ENCODE measurements around the gene PTGES.

Gene PTGES

DNA sequence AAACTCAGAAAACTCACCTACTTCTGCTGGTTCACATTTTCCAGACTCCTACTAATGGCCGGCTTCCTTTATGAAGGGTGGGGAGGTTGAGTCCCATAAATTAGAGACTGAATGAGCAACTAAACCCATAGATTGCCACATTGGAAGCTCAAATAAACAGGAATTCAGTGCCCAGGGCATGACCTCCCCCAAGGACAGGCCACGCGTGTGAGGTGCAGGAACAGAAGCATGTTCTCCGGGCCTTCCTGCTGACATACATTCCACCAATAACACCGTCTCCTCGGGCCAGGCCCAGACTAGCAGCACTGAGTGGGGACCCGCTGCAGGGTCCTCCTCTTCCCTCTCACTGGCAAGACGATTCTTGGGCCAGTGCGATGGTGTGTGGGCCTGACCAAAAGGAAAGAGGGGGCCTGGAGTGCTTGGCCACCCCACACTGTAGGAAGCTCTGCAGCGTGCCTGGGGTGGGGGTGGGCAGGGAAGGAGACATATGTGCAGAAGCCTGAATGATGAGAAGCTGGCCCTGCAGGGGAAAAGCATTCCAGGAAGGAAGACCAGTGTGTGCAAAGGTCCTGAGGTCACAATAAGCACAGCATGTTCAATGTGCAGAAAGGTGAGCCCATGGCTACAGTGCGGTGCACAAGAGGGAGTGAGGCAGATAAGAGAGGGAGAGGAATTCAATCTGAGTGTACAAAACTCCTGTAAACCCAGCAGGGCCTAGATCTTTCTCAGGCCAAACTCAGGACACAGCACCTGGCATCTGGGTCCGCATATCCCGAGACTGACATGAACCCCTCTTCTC lies 12.0 kb downstream of the PTGES start:
- no peak for FAIRE-seq

DNA sequence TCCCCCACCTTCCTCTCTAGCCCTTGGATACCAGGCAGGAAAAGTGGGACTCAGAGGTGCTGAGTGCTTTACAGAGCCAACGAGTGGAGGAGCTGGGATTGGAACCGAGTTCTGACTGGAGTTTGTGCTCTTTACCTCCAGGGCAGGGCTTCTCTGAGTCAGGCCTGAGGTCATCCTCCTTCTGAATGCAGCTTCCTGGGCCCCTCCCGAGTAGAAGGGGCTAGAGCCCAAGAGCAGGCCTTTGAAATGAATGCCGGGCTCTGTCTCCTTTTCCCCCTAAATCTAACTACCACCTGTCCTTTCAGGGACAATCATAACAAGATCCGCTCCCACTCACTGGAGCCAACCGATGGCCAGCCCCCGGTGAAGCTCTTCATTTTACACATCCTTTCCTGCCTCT lies 12.7 kb downstream of the PTGES start:
- no peak for FAIRE-seq

DNA sequence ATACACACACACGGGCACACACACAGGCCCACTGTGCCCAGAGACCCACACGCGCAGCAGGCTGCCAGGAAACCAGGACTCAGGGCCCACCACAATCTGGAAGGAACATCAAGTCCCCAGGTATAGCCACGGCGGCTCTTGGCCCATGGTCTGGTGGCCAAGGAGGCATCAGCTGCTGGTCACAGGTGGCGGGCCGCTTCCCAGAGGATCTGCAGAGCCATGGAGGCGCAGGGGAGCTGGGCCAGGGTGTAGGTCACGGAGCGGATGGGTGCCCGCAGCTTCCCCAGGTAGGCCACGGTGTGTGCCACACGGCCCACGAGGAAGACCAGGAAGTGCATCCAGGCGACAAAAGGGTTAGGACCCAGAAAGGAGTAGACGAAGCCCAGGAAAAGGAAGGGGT lies 13.4 kb downstream of the PTGES start:
- FAIRE-seq = no peak

DNA sequence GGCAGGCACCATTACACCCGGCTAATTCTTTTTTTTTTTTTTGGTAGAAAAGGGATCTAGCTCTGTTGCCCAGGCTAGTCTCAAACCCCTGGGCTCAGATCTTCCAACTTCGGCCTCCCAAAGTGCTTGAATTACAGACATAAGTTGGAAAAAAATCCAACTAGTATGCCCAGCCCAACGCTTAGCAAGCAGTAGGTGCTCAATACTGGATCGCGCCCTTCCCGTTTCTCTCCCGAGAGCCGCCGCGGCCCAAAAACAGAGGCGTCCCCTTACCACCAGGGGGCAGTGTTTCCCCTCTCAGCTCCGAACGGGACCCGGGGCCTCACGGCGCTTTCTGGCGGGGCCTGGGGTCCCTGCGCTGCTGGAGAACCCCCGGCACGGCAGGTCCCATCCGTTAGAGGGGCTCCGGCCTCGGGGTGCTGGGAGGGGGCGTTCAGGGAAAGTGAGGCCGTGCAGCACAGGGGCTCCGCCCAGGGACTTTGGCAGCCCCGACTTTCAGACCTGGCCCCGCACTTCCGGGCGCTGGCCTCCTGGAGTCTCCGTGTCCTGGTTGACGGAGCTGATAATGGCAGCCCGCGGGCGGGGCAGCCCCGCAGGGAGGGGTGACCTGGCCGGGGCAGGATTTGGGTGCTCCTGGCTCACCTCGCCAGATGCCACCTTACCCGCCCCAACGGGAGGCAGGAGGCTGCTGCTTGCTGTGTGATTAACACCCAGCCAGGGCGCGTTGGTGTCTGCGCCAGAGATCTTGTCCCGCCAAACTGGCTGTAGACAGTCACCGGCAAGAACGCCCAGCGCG lies 15.2 kb downstream of the PTGES start:
- FAIRE-seq = no peak

DNA sequence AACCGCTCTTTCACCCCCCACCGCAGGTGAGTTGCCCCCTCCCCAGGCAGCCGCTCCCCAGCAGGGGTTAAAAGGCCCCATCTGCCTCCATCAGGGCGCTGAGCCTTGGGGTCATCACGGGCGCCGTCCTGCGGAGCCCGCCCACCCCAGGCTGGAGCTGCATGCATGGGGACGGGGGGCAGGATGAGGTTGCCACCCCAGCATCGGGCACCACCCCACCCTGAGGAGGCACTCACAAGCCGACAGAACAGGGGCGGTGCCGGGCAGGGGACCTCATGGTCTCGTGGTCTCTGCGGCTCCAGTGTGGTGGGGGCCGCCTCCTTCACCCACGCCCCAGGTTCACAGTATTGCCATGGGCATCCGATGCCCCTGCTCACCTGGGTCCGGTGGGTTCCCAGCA lies 16.5 kb downstream of the PTGES start:
- no peak for FAIRE-seq

DNA sequence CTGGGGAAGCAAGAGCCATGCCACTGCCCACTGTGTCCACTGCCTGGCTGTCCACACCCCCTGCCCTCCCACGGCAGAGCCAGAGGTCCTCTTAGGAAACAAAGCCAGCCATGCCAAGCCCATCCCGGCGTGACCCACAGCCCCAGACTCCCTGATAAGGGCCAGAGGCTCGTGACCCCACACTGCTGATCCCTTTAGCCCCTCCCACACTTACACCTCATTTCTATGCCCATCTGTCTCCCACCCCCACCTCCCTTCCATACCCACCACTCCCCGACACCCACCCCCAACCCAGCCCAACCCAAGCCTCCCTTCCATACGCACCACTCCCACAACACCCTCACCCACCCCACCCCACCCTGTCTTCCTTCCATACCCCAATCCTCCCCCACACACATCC lies 17.3 kb downstream of the PTGES start:
- no peak for FAIRE-seq

DNA sequence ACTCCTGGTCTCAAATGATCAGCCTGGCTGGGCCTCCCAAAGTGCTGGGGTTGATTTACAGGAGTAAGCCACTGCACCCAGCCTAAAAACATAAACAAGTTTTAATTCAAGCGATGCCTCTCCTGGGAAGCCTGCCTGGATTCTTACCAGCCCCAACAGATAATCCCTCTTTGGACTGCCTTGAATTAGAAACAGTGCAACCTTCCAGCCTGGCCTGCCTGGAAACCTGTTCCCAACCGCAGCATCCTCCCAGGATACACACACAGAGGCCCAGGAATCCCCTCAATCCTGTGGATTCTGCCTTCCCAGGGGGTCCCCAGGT lies 19.2 kb downstream of the PTGES start:
- FAIRE-seq = no peak

DNA sequence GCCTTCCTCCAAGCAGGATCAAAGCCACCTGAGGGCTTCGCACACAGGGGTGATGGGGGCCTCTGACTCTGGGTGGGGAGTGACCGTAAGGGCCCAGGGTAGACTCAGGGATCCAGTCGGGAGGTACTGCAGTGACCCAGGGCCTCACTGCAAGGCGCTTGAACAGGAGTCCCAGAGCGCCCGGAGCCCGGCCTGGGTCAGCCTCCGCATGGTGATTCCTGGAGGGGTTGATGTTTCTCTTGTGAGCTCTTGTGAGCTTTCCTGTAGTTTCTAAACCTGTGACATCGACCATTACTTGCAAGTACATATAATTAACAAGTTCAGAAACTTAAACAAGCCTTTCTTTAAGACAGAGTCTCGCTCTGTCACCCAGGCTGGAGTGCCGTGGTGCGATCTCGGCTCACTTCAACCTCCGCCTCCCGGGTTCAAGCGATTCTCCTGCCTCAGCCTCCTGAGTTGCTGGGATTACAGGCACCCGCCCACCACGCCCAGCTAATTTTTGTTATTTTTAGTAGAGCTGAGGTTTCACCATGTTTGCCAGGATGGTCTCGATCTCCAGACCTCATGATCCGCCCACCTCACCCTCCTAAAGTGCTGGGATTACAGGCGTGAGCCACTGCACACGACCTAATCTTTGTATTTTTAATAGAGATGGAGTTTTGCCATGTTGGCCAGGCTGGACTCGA lies 19.8 kb downstream of the PTGES start:
- no peak for FAIRE-seq

DNA sequence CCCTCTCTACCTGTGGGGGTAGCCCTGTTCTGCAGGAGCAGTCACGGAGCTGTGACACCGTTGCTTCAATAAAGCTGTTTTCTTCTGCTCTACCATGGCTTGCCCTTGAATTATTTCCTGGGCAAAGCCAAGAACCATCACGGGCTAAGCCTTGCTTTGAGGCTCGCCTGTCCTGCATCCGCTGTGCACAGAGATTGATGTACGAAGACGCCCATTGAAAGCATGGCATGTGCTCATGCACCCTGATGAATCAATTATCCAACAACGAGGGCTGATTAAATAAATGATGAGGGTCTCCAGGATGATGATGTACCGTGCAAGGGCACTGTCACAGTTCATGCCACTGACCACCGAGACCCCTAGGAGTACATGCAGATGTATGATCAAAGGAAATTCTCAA lies 20.7 kb downstream of the PTGES start:
- no peak for FAIRE-seq

DNA sequence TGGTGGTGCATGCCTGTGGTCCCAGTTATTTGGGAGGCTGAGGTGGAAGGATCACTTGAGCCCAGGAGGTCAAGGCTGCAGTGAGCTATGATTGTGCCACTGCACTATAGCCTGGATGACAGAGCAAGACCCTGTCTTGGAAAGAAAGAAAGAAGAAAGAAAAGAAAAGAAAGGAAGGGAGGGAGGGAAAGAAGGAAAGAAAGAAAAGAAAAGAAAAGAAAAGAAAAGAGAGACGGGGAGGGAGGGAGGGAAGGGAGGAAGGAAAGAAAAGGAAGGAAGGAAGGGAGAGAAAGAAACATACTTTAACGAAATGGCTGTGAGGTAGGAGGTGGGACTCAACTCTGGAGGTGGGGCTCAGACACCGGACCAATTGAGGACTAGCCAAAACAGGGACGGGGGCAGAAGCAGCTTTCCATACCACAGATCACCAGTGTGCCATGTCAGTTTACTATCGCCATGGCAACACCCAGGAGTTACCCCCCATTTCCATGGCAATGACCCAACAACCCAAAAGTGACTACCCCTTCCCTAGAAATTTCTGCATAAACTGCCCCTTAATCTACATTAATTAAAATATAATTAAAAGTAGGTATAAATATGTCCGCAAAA lies 21.3 kb downstream of the PTGES start:
- FAIRE-seq = no peak

DNA sequence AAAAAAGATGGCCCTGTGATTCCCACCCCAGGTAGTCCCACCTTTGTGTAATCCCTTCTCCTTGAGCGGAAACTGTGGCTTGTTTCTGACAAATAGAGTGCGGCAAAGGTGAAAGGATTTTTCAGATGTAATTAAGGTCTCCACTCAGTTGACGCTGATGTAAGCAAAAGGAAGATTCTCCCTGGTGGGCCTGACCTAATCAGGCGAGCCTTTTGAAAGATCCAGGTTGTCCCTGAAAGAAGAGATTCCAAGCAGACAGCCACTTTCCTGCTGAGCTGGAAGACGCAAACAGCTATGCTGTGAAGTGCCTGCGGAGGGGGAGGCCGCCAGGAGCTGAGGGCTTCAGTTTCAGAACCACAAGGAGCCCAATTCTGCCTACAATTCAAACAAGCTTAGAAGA lies 24.1 kb downstream of the PTGES start:
- no peak for FAIRE-seq

DNA sequence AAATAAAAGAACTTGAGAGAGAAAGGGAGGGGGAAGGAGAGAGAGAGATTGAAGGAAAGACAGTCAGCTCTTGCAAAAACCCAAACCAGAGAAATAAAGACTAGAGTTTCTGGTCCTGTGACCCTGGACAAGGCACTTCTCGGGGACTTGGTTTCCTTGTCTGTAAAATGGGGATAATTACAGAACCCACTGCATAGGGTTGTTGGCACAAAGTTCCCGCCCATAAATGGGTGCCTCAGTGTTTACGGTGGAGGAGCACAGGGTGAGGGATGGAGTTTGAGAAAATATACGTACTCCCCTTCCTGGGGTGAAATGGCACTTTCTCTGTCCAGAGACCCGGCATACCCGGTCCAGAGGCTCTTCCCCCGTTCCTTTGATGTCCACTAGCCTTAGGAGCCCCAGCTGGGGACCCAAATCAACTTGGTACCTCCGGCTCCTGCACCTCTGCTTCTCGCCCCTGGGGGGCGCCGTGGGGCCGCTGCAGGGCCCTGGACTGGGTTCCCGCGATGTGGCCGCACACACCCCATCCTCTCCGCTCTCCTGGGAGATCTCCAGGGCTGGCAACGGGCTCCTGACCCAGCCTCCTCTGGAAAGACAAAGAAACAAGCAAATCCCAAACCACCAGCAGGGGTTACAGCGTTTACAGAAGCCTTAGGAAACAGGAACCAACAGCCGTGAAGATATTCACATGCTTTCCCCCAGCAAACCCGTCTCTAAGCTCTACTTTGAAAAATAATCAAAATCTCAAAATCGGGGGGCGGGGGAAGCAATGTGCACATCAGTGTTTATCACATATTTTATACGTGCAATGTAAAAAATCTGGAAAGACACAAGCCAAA lies 26.3 kb downstream of the PTGES start:
- no peak for FAIRE-seq

DNA sequence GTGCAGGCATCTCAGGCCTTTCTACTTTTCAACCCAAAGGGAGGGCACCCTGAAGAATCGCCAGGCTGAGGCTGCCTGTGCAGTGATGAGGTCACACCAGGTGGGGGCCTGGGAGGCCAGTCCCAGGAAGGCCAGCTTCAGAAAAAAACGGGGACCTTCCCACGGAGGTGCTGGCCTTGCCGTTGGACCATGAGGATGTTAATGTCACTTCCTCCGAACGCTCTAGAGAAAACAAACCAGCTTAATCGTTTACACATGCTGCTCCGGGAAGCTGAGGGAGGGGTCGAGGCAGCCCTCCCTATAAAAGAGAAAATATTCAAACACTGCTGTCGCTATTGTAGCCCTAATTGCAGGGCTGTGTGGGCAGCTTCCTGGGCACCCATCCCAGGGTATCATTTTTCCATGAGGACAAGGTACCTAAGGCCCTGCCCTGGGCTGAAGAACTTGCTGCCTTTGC lies 27.0 kb downstream of the PTGES start:
- FAIRE-seq = no peak

DNA sequence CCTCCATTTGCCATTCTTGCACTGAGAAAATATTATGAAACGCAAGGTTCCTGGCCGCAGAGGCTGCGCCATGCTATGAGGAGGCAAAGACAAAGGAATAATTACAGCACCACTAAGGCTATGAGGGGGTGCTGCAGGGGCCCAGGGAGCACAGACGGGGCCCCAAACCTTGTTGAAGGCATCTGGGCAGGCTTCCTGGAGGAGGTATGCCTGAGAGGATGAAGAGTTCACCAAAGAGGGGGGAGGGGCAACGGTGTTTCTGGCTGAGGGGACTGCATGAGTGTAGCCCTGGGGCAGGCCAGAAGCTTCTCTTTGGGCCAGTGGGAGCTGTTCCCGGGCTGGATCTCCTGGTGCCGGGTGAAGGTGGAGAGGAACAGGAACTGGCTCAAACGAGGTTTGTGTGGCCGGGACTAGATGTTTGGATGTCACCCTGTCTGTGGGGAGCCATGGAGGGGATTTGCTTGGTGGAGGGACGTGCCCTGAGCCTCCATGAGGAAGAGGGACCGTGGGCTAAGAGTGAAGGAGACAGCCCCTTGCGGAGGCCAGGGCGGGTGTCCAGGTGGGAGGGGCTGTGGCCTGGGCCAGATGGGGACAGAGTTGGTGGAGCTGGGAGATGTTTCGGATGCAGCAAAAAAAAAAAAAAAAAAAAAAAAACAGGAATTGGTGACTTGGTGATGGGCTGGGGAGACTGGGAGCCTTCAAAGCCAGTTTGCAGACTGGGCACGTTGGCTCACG lies 28.2 kb downstream of the PTGES start:
- no peak for FAIRE-seq

DNA sequence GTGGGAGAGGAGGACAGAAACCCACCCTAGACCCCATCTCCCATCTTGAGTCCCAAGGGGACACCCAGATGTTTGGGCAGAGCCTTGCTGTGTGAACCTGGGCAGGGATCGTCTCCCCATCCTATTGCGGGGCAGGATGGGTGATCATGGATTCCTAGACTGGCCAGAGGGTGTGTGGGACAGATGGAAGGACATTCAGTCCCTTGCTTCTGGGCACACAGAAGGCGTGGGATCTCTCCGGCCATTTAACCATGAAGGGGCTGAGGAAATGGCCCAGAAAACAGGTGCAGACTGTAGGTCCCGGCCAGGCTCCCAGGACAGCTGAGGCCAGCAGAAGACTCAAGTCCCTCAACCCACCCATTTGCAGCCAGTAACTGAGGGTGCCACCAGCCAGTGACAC lies 29.9 kb downstream of the PTGES start:
- FAIRE-seq = no peak

DNA sequence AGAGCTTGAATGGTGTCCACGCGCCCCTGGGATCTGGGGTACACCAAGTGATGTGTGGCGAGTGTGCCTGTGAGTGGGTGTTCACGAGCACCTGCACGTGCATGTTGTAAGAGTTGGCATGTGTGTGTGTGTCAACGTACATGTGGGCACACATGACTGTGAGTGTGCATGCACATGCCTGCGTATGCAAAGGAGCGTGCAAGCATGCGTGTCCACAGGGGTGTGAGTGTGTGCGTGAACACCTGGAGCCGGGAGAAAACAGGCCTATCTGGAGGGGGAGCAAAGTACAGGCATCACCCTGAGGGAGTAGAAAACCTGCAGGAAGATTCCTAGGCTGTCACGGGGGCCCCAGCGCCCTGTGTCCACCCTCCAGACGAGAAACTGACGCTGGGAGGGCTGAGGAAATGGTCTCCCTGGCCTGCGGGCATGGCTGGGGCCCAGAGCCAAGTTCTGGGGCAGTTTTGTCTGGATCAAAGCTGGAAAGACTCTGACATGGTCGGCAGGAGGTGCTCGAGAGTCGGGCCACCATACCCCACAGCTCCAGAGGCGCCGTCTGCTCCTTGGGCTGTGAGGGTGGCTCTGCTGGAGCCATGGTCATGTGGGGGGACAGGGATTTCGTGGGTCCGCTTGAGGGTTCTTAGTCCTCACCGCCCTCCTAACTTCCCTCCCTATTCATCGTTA lies 31.8 kb downstream of the PTGES start:
- FAIRE-seq = no peak

DNA sequence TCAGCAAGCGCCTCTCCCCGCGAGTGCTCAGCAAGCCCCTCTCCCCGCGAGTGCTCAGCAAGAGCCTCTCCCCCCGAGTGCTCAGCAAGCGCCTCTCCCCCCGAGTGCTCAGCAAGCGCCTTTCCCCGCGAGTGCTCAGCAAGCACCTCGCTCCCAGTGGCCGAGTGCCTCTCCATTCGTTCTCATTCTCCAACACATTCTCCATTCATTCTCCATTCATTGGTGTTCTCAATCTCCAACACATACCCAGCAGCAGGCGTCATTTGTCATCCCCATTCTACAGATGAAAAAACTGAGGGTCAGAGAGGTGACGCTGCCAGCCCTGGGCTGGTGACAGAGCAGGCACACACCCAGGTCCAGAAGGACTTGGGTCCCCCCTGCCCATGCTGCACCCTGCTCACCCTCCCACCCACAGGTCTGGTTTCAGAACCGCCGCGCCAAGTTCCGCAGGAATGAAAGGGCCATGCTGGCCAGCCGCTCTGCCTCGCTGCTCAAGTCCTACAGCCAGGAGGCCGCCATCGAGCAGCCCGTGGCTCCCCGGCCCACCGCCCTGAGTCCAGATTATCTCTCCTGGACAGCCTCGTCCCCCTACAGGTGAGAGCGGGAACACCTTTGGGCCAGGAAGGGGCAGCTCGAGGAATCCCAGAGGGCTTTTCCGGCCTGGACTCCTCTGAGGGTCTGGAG lies 32.5 kb downstream of the PTGES start:
- FAIRE-seq = no peak

DNA sequence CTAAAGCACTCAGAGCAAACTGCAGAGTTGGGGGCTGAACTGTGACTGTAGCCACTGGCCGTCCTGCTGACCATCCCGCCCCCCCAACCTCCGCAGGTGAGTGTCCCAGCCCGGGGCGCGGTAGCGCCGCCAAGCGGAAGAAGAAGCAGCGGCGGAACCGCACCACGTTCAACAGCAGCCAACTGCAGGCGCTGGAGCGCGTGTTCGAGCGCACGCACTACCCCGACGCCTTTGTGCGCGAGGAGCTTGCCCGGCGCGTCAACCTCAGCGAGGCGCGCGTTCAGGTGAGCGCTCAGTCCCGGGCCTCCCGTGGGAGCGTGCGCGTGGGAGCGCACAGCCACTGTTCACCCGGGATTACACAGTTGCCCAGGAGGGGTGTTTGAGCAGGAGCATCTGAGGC lies 33.7 kb downstream of the PTGES start:
- no peak for FAIRE-seq

DNA sequence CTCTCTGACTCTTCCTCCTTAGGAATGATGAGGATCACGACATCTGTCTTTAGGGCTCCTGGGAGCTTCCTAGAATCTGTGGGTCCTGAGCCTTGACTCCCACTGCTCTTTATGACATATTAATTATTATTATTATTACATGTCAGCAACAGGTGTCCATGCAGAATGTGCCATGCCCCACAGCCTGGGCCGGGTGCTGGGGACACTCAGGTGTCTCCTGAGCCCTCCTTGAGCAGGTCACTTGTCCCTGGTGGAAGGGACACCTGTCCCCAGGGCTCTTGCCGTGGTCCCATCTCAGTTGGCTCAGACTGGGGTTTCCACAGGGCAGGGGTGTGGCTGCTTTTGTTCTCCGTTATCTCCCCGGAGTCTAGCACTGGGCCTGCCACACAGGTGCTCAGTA lies 34.2 kb downstream of the PTGES start:
- FAIRE-seq = no peak

DNA sequence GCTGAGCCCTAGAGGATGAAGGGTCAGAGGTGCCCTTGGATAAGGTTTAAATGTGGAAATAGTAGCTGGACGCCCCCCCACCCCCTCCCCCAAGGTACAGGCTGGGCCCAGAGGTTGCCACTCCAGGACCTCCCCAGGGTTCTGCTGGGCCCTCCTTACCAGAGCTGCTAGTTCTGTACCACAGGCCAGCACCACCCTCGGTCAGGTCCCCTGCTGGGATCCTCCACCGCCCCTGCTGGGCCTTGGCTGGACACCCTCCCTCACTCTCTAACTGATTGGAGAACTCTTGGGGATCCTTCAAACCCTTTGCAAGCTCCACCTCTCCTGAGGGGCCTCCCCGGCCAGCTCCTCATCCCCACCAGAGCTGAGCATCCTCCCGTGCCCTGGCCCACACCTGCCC lies 34.9 kb downstream of the PTGES start:
- FAIRE-seq = no peak

DNA sequence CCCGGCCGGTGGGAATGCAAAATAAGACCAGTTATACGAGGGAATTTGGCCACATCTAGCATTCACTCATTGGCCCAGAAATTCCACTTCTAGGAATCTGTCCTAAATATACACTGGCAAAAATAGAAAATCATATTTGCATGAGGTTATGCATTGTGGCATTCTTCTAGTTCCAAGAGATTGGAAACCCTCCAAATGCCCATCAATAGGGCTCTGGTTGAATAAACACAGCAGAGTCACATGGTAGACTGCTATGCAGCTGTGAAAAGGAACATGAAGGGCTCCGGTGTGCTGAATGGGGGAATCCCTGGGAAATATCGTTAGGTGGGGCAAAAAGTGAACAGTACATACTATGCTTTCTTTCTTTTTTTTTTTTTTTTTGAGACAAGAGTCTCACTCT lies 36.8 kb downstream of the PTGES start:
- no peak for FAIRE-seq

Measured in TTC549 (cell line).